Liver (tissue), 9 donors: ENCODE measurements around the gene SLC4A5. TPM values are rescaled to one million over a fixed set of nuclear protein-coding genes. Genes with fewer than 3 reads are reported as not detected.

Experiments used
- DNase-seq: peaks from one replicate; pipeline ENCODE4 v3.0.0-alpha.2; 2017; ENCODE audit warnings: low spot score
- H3K27ac ChIP-seq, 2 donors: one replicate each; pipeline ENCODE4 v1.7.0; 2013; ENCODE audit warnings: inconsistent platforms in 2 of 2, low read length in 2 of 2, control low read depth in 1 of 2, low read depth in 1 of 2, mild to moderate bottlenecking in 1 of 2
- H3K27me3 ChIP-seq, 4 donors: one replicate each; pipeline versions ENCODE4 v1.6.1 to v1.7.0; 2013; ENCODE audit warnings: low read length in 3 of 4, inconsistent platforms in 1 of 4, mild to moderate bottlenecking in 1 of 4, moderate library complexity in 1 of 4; ENCODE audit not compliant: control insufficient read depth in 4 of 4, insufficient read depth in 4 of 4
- H3K36me3 ChIP-seq, 4 donors: one replicate each; pipeline versions ENCODE4 v1.6.1 to v1.7.0; 2013; ENCODE audit warnings: low read length in 3 of 4, mild to moderate bottlenecking in 3 of 4, low read depth in 1 of 4, moderate library complexity in 1 of 4; ENCODE audit not compliant: control insufficient read depth in 4 of 4, insufficient read depth in 3 of 4
- H3K4me1 ChIP-seq, 4 donors: one replicate each; pipeline versions ENCODE4 v1.6.1 to v1.7.0; 2013; ENCODE audit warnings: low read length in 3 of 4, mild to moderate bottlenecking in 3 of 4, moderate library complexity in 1 of 4; ENCODE audit not compliant: control insufficient read depth in 4 of 4, insufficient read depth in 4 of 4
- H3K4me3 ChIP-seq, 3 donors: one replicate each; pipeline versions ENCODE4 v1.6.1 to v1.7.0; 2013; ENCODE audit warnings: low read length in 3 of 3, control low read depth in 1 of 3, low read depth in 1 of 3, mild to moderate bottlenecking in 1 of 3
- H3K9ac ChIP-seq, 2 donors: one replicate each; pipeline ENCODE4 v1.7.0; 2013; ENCODE audit warnings: low read length in 2 of 2, mild to moderate bottlenecking in 2 of 2, moderate library complexity in 2 of 2, control low read depth in 1 of 2, low read depth in 1 of 2
- H3K9me3 ChIP-seq, 4 donors: one replicate each; pipeline versions ENCODE4 v1.6.1 to v1.7.0; 2013; ENCODE audit warnings: low read length in 3 of 4; ENCODE audit not compliant: control insufficient read depth in 4 of 4
- EGR1 ChIP-seq, 2 donors: IDR thresholded peaks; 2 replicates each; pipeline ENCODE4 v1.6.1; 2016 to 2018; ENCODE audit warnings: antibody characterized with exemption in 2 of 2, low read depth in 2 of 2
- FOXA1 ChIP-seq: IDR thresholded peaks from 2 replicates; pipeline ENCODE4 v1.6.1; 2016; ENCODE audit warnings: antibody characterized with exemption
- FOXA2 ChIP-seq: IDR thresholded peaks from 2 replicates; pipeline ENCODE4 v1.6.1; 2016; ENCODE audit warnings: antibody characterized with exemption
- HNF4A ChIP-seq, 2 donors: conservative IDR thresholded peaks; 2 replicates each; pipeline ENCODE4 v1.6.1; 2016; ENCODE audit warnings: antibody characterized with exemption in 2 of 2, mild to moderate bottlenecking in 2 of 2
- HNF4G ChIP-seq: IDR thresholded peaks from 2 replicates; pipeline ENCODE4 v1.6.1; 2016; ENCODE audit warnings: antibody characterized with exemption
- JUND ChIP-seq, 2 donors: IDR thresholded peaks; 2 replicates each; pipeline ENCODE4 v1.6.1; 2016; ENCODE audit warnings: antibody characterized with exemption in 2 of 2
- NR2F2 ChIP-seq: IDR thresholded peaks from 2 replicates; pipeline ENCODE4 v1.6.1; 2016; ENCODE audit warnings: antibody characterized with exemption
- RAD21 ChIP-seq, 2 donors: IDR thresholded peaks; 2 replicates each; pipeline ENCODE4 v1.6.1; 2016; ENCODE audit warnings: antibody characterized with exemption in 2 of 2, mild to moderate bottlenecking in 2 of 2
- RXRA ChIP-seq, 2 donors: IDR thresholded peaks; 2 replicates each; pipeline ENCODE4 v1.6.1; 2017 to 2018; ENCODE audit warnings: antibody characterized with exemption in 2 of 2, mild to moderate bottlenecking in 1 of 2
- SP1 ChIP-seq: IDR thresholded peaks from 2 replicates; pipeline ENCODE4 v1.6.1; 2018; ENCODE audit warnings: antibody characterized with exemption, mild to moderate bottlenecking
- TAF1 ChIP-seq: conservative IDR thresholded peaks from 2 replicates; pipeline ENCODE4 v1.6.1; 2016; ENCODE audit warnings: antibody characterized with exemption, mild to moderate bottlenecking
- YY1 ChIP-seq: IDR thresholded peaks from 2 replicates; pipeline ENCODE4 v1.6.1; 2016; ENCODE audit warnings: antibody characterized with exemption, mild to moderate bottlenecking
- WGBS: extraction: QIAGEN DNeasy Blood & Tissue Kit; methylation state at CpG from one replicate; pipeline ENCODE4 v1.1.7; 2013; 5-methylcytosine and 5-hydroxymethylcytosine counted together
- polyA plus RNA-seq, 2 donors: library from polyadenylated mRNA; stranded (reverse) in 1 of 2; unstranded in 1 of 2; fragments of 200-250 nt in 1 of 2; fragments of >200 nt in 1 of 2; fragmentation: Nextera tagmentation in 1 of 2; extraction: Ambion mirVana in 1 of 2; gene quantifications; one replicate each; pipeline versions ENCODE4 v1.2.1 to v1.2.3, GENCODE V29; 2013 to 2015
- total RNA-seq, 2 donors: library from RNA; depleted of rRNA; stranded (reverse); fragments of >200 nt; gene quantifications; one replicate each; pipeline ENCODE4 v1.2.3, GENCODE V29; 2014
- TF ChIP-seq, protein P1 (sequence below): fragments of 150-350 bp; IDR thresholded peaks from 2 replicates; pipeline ENCODE4 v1.5.1; 2017; ENCODE audit warnings: improper control_type of control experiment, low read depth, low read length; ENCODE audit not compliant: missing input control
- TF ChIP-seq, protein P2 (sequence below): IDR thresholded peaks from 2 replicates; pipeline ENCODE4 v1.6.1; 2016; ENCODE audit warnings: antibody characterized with exemption
- TF ChIP-seq, protein P3 (sequence below): IDR thresholded peaks from 2 replicates; pipeline ENCODE4 v1.6.1; 2016; ENCODE audit warnings: antibody characterized with exemption
- donor health status: healthy.
- donor health status: healthy.
- donor health status: healthy.
- donor health status: healthy.
- donor health status: healthy.

The SLC4A5 gene
- total and polyA plus RNA-seq, 4 donors: 0.12 to 0.50 (median 0.29) TPM

DNA sequence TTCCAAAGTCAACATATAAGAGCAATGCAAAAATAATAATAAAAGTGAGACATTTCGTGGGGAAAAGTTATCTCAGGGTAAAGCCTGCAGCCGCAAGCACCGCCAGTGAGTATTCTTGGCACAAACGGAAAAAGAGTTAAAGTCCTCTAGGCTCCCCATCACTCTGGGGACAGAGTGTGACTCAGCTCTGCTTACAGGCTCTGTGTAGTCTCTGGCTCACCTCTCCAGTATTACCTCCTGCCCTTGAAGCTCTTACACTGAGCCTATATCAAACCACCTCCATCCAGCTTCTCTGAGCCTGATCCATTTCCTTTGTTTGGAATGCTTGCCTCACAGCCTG lies 89.3 kb downstream of the SLC4A5 start:
- TF ChIP-seq YY1 (no peak), RAD21 (IDR thresholded peaks at IDR 0.05) (no peak)
- no peak for DNase-seq
- H3K4me3 ChIP-seq: no peak overlapping the region
- H3K27ac ChIP-seq: no peak overlapping the region
- H3K27me3 ChIP-seq: no peaks in the 10 kb centered on the region
- no peaks in the 10 kb centered on the region for H3K4me1 ChIP-seq
- H3K9me3 ChIP-seq: no peaks in the 10 kb centered on the region
- no peaks in the 10 kb centered on the region for H3K36me3 ChIP-seq
- H3K9ac ChIP-seq: no peak overlapping the region
- 79% methylated on average over 4 of the region's 4 CpGs for WGBS

DNA sequence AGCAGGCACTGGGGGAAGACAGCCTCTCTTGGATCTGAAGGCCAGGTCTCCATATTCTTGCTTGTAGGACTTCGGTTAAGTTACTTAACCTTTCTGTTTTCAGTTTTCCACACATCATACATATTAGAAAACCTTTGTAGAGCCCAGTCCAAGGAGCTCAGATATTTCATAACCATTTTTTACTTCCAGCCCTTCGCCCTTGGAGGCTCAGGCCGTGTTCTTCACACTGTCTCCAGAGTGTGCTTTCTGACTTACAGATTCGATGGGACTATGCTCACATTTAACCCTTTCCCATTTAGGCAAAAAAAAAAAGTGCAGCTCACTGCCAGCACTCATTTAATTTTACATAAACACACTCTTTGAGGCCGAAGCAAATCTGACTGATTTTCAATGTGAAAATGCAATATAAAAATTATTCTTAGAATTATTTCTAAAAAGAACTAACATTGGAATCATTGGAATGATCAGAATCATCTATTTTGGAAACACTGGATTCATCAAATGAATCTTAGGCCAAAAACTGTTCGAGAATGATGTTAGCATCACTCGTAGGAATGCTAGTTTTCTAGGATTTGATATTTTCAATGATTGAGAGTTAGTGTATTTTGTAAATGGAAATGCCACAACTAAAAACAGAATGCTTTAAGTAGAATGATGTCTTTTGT lies 89.8 kb downstream of the SLC4A5 start:
- no peaks in the 10 kb centered on the region for H3K36me3 ChIP-seq
- H3K9me3 ChIP-seq: no peaks in the 10 kb centered on the region
- no peaks in the 10 kb centered on the region for H3K4me1 ChIP-seq
- H3K4me3 ChIP-seq: no peak overlapping the region
- H3K27ac ChIP-seq: no peak overlapping the region
- 85% methylated on average over 7 of the region's 7 CpGs for WGBS
- H3K27me3 ChIP-seq: no peaks in the 10 kb centered on the region
- TF ChIP-seq, protein P1, sequence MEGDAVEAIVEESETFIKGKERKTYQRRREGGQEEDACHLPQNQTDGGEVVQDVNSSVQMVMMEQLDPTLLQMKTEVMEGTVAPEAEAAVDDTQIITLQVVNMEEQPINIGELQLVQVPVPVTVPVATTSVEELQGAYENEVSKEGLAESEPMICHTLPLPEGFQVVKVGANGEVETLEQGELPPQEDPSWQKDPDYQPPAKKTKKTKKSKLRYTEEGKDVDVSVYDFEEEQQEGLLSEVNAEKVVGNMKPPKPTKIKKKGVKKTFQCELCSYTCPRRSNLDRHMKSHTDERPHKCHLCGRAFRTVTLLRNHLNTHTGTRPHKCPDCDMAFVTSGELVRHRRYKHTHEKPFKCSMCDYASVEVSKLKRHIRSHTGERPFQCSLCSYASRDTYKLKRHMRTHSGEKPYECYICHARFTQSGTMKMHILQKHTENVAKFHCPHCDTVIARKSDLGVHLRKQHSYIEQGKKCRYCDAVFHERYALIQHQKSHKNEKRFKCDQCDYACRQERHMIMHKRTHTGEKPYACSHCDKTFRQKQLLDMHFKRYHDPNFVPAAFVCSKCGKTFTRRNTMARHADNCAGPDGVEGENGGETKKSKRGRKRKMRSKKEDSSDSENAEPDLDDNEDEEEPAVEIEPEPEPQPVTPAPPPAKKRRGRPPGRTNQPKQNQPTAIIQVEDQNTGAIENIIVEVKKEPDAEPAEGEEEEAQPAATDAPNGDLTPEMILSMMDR: no peak
- TF ChIP-seq HNF4G: no peak
- no peak for TF ChIP-seq TAF1
- TF ChIP-seq RAD21 (IDR thresholded peaks at IDR 0.05): no peak
- H3K9ac ChIP-seq: no peak overlapping the region
- DNase-seq: no peak

DNA sequence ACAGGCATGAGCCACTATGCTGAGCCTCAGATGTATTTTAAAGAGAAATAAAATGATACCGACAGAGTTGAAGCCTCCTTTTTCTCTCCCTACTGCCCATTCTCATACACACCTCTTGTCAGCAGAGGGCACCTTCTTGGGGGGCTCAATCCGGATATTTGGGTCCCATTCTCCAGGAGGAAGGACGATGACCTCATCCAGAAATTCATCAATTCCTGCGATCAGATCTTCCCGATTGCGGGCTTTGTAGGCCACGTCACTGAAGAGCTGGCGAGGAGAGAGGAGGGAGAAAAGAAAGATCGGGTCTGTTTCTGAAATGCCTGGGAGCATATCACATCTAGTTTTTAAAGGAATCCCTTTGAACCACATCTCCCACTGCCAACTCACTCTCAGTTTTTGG lies 90.4 kb downstream of the SLC4A5 start:
- Histone ChIP-seq H3K4me1 (no peaks in the 10 kb centered on the region), H3K4me3 (no peak overlapping the region), H3K27ac (no peak overlapping the region), H3K36me3 (no peaks in the 10 kb centered on the region), H3K9me3 (no peaks in the 10 kb centered on the region), H3K9ac (no peak overlapping the region), H3K27me3 (no peaks in the 10 kb centered on the region)
- TF ChIP-seq RAD21 (IDR thresholded peaks at IDR 0.05): no peak
- no peak for TF ChIP-seq JUND (IDR thresholded peaks at IDR 0.05)
- no peak for TF ChIP-seq HNF4A (conservative IDR thresholded peaks at IDR 0.05)
- no peak for TF ChIP-seq YY1
- TF ChIP-seq FOXA2: no peak
- TF ChIP-seq, protein P1: no peak
- TF ChIP-seq FOXA1: no peak
- TF ChIP-seq, protein P2, sequence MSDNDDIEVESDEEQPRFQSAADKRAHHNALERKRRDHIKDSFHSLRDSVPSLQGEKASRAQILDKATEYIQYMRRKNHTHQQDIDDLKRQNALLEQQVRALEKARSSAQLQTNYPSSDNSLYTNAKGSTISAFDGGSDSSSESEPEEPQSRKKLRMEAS: no peak
- TF ChIP-seq SP1: no peak
- no peak for TF ChIP-seq NR2F2
- no peak for TF ChIP-seq RXRA (IDR thresholded peaks at IDR 0.05)
- no peak for TF ChIP-seq HNF4G
- no peak for TF ChIP-seq EGR1 (IDR thresholded peaks at IDR 0.05; ENCODE audit: low read depth in 2 of 2)
- TF ChIP-seq, protein P3, sequence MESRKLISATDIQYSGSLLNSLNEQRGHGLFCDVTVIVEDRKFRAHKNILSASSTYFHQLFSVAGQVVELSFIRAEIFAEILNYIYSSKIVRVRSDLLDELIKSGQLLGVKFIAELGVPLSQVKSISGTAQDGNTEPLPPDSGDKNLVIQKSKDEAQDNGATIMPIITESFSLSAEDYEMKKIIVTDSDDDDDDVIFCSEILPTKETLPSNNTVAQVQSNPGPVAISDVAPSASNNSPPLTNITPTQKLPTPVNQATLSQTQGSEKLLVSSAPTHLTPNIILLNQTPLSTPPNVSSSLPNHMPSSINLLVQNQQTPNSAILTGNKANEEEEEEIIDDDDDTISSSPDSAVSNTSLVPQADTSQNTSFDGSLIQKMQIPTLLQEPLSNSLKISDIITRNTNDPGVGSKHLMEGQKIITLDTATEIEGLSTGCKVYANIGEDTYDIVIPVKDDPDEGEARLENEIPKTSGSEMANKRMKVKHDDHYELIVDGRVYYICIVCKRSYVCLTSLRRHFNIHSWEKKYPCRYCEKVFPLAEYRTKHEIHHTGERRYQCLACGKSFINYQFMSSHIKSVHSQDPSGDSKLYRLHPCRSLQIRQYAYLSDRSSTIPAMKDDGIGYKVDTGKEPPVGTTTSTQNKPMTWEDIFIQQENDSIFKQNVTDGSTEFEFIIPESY: no peak
- 84% methylated on average over 9 of the region's 9 CpGs for WGBS
- DNase-seq: no peak
